ENCODE data around the gene UBE2C. TPM values are rescaled to one million over a fixed set of nuclear protein-coding genes. Genes with fewer than 3 reads are reported as not detected.

The UBE2C gene
- total RNA-seq, 4 donors from 2014 or later, result 0.83 to 2.7 (median 0.91) TPM; not detected in 1

GRCh38 chr20:45843506-45843905 lies 31.1 kb downstream of the UBE2C start:
- intact Hi-C loops (cut with DNase I), result no loop called here
- peak overlapping the region; percentile 50 to 70 (median 65) for H3K27ac ChIP-seq (replicated peaks in 1 of 4)

GRCh38 chr20:45845452-45845851 lies 33.0 kb downstream of the UBE2C start:
- no peak for DNase-seq (ENCODE audit: extremely low spot score)
- Histone ChIP-seq H3K4me1 (peaks cover 18 to 48% (median 36%) of the 10 kb centered on the region in 4 donors), H3K27ac (replicated peaks in 1 of 4) (peak overlapping the region in 1 of 4 donors; percentile 3), H3K9me3 (no peaks in the 10 kb centered on the region), H3K36me3 (peaks cover 37 to 86% (median 79%) of the 10 kb centered on the region in 4 donors), H3K4me3 (no peak overlapping the region), H3K27me3 (no peaks in the 10 kb centered on the region)
- intact Hi-C loops (cut with DNase I), result no loop called here
- TF ChIP-seq, protein P1, sequence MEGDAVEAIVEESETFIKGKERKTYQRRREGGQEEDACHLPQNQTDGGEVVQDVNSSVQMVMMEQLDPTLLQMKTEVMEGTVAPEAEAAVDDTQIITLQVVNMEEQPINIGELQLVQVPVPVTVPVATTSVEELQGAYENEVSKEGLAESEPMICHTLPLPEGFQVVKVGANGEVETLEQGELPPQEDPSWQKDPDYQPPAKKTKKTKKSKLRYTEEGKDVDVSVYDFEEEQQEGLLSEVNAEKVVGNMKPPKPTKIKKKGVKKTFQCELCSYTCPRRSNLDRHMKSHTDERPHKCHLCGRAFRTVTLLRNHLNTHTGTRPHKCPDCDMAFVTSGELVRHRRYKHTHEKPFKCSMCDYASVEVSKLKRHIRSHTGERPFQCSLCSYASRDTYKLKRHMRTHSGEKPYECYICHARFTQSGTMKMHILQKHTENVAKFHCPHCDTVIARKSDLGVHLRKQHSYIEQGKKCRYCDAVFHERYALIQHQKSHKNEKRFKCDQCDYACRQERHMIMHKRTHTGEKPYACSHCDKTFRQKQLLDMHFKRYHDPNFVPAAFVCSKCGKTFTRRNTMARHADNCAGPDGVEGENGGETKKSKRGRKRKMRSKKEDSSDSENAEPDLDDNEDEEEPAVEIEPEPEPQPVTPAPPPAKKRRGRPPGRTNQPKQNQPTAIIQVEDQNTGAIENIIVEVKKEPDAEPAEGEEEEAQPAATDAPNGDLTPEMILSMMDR (IDR thresholded peaks at IDR 0.05), result no peak
- TF ChIP-seq EP300 (IDR thresholded peaks at IDR 0.05) (no peak), POLR2A (IDR thresholded peaks at IDR 0.05; ENCODE audit: low read depth) (no peak), POLR2AphosphoS5 (IDR thresholded peaks at IDR 0.05) (no peak)

More at GRCh38 chr20:45843506-45843905, 31.1 kb downstream of the UBE2C start:
- no peaks in the 10 kb centered on the region for H3K27me3 ChIP-seq
- DNase-seq (ENCODE audit: extremely low spot score), result no peak
- WGBS, result 95% methylated on average over 11 of the region's 14 CpGs
- no peak overlapping the region for H3K4me3 ChIP-seq
- peaks cover 18 to 55% (median 37%) of the 10 kb centered on the region in 4 donors for H3K4me1 ChIP-seq
- peaks cover 39 to 98% (median 87%) of the 10 kb centered on the region in 4 donors for H3K36me3 ChIP-seq
- TF ChIP-seq POLR2AphosphoS5 (IDR thresholded peaks at IDR 0.05), result no peak
- TF ChIP-seq, protein P1 (IDR thresholded peaks at IDR 0.05), result no peak
- no peak for TF ChIP-seq POLR2A (IDR thresholded peaks at IDR 0.05; ENCODE audit: low read depth)
- no peak for TF ChIP-seq EP300 (IDR thresholded peaks at IDR 0.05)
- H3K9me3 ChIP-seq, result no peaks in the 10 kb centered on the region

- no peaks in the 10 kb centered on the region for H3K9me3 ChIP-seq
- H3K4me1 ChIP-seq, result peaks cover 0 to 26% (median 7%) of the 10 kb centered on the region in 4 donors
- DNase-seq (ENCODE audit: extremely low spot score), result no peak
Observed at GRCh38 chr20:45848421-45848820, 36.0 kb downstream of the UBE2C start.

GRCh38 chr20:45848969-45849582 lies 36.6 kb downstream of the UBE2C start:
- intact Hi-C loops (cut with DNase I), result no loop called here
- DNase-seq (ENCODE audit: extremely low spot score), result no peak
- H3K27me3 ChIP-seq, result no peaks in the 10 kb centered on the region
- TF ChIP-seq, protein P1 (IDR thresholded peaks at IDR 0.05), result no peak
- TF ChIP-seq POLR2A (IDR thresholded peaks at IDR 0.05; ENCODE audit: low read depth) (no peak), POLR2AphosphoS5 (IDR thresholded peaks at IDR 0.05) (no peak), EP300 (IDR thresholded peaks at IDR 0.05) (no peak)
- H3K4me1 ChIP-seq, result peaks cover 0 to 26% (median 2%) of the 10 kb centered on the region in 4 donors
- 75% methylated on average over 8 of the region's 8 CpGs for WGBS
- no peaks in the 10 kb centered on the region for H3K9me3 ChIP-seq
- H3K27ac ChIP-seq (replicated peaks in 1 of 4), result peak overlapping the region in 1 of 4 donors; percentile 10
- no peak overlapping the region for H3K4me3 ChIP-seq
- H3K36me3 ChIP-seq, result peaks cover 24 to 83% (median 63%) of the 10 kb centered on the region in 4 donors

More at GRCh38 chr20:45848421-45848820, 36.0 kb downstream of the UBE2C start:
- peaks cover 30 to 83% (median 65%) of the 10 kb centered on the region in 4 donors for H3K36me3 ChIP-seq
- no peak overlapping the region for H3K4me3 ChIP-seq
- no peaks in the 10 kb centered on the region for H3K27me3 ChIP-seq
- intact Hi-C loops (cut with DNase I), result no loop called here
- WGBS, result 96% methylated on average over 7 of the region's 8 CpGs
- peak overlapping the region in 2 of 4 donors; percentile 5 to 10 for H3K27ac ChIP-seq (replicated peaks in 1 of 4)
- TF ChIP-seq, protein P1 (IDR thresholded peaks at IDR 0.05), result no peak
- no peak for TF ChIP-seq POLR2A (IDR thresholded peaks at IDR 0.05; ENCODE audit: low read depth)
- no peak for TF ChIP-seq POLR2AphosphoS5 (IDR thresholded peaks at IDR 0.05)
- no peak for TF ChIP-seq EP300 (IDR thresholded peaks at IDR 0.05)

Data from esophagus muscularis mucosa (tissue), 4 donors.